Astrocyte (in vitro differentiated cells and primary cell): Measurements from ENCODE around the gene CRIM1. TPM values are rescaled to one million over a fixed set of nuclear protein-coding genes. Genes with fewer than 3 reads are reported as not detected.

Source experiments
- DNase-seq: peaks from one replicate; pipeline ENCODE4 v3.0.0-alpha.2; 2010; ENCODE audit warnings: low read depth
- FAIRE-seq: peaks from 2 replicates; lab custom pipeline; 2011; peaks lifted over from hg19 to GRCh38; lab: Jason Lieb, UNC
- H2AFZ ChIP-seq: 2 replicates; pipeline ENCODE4 v1.6.0; 2012; ENCODE audit warnings: low read depth, low read length, inconsistent platforms
- H3K27ac ChIP-seq: 2 replicates; pipeline ENCODE4 v1.5.1; 2011; ENCODE audit warnings: low read depth, low read length, inconsistent platforms
- H3K27me3 ChIP-seq: 2 replicates; pipeline ENCODE4 v1.6.0; 2011; ENCODE audit warnings: low read length, inconsistent platforms; ENCODE audit not compliant: insufficient read depth
- H3K36me3 ChIP-seq: 2 replicates; pipeline ENCODE4 v1.5.1; 2011; ENCODE audit warnings: low read length, inconsistent platforms; ENCODE audit not compliant: insufficient read depth
- H3K4me1 ChIP-seq: 2 replicates; pipeline ENCODE4 v1.5.1; 2011; ENCODE audit warnings: low read length, inconsistent platforms; ENCODE audit not compliant: insufficient read depth
- H3K4me2 ChIP-seq: 2 replicates; pipeline ENCODE4 v1.6.0; 2012; ENCODE audit warnings: low read length, inconsistent platforms
- H3K4me3 ChIP-seq: 2 replicates; pipeline ENCODE4 v1.5.1; 2011; ENCODE audit warnings: low read depth, mild to moderate bottlenecking, low read length, inconsistent platforms; ENCODE audit not compliant: insufficient read depth
- H3K79me2 ChIP-seq: 2 replicates; pipeline ENCODE4 v1.6.0; 2012; ENCODE audit warnings: mild to moderate bottlenecking, low read length, inconsistent platforms; ENCODE audit not compliant: insufficient read depth
- H3K9ac ChIP-seq: 2 replicates; pipeline ENCODE4 v1.6.0; 2012; ENCODE audit warnings: mild to moderate bottlenecking, low read length, inconsistent platforms
- H3K9me3 ChIP-seq: 2 replicates; pipeline ENCODE4 v1.5.1; 2012; ENCODE audit warnings: low read depth, mild to moderate bottlenecking, low read length, inconsistent platforms; ENCODE audit not compliant: insufficient read depth
- H4K20me1 ChIP-seq: 2 replicates; pipeline ENCODE4 v1.6.0; 2012; ENCODE audit warnings: low read length, inconsistent platforms; ENCODE audit not compliant: insufficient read depth
- H3K27ac Mint-ChIP-seq: one replicate; pipeline ENCODE4 v1.8.0; 2021; ENCODE audit warnings: mild to moderate bottlenecking, mixed read lengths; ENCODE audit not compliant: unreplicated experiment
- H3K27me3 Mint-ChIP-seq: one replicate; pipeline ENCODE4 v1.8.0; 2021; ENCODE audit warnings: low read depth, mixed read lengths; ENCODE audit not compliant: unreplicated experiment
- H3K36me3 Mint-ChIP-seq: one replicate; pipeline ENCODE4 v1.8.0; 2021; ENCODE audit warnings: low read depth, mixed read lengths; ENCODE audit not compliant: unreplicated experiment
- H3K4me1 Mint-ChIP-seq: one replicate; pipeline ENCODE4 v1.8.0; 2021; ENCODE audit warnings: low read depth, mixed read lengths; ENCODE audit not compliant: unreplicated experiment
- H3K4me3 Mint-ChIP-seq: one replicate; pipeline ENCODE4 v1.8.0; 2021; ENCODE audit warnings: mild to moderate bottlenecking, moderate library complexity, mixed read lengths; ENCODE audit not compliant: unreplicated experiment
- H3K9me3 Mint-ChIP-seq: one replicate; pipeline ENCODE4 v1.8.0; 2021; ENCODE audit warnings: mild to moderate bottlenecking, mixed read lengths; ENCODE audit not compliant: unreplicated experiment
- EZH2 ChIP-seq: IDR thresholded peaks from 2 replicates; pipeline ENCODE4 v1.6.1; 2012; ENCODE audit warnings: mild to moderate bottlenecking, low read length, inconsistent platforms; ENCODE audit not compliant: insufficient read depth
- total RNA-seq: library from RNA; stranded (reverse); gene quantifications from 2 replicates; pipeline ENCODE4 v1.2.1, GENCODE V29; 2021
- TF ChIP-seq, protein P1 (sequence below): IDR thresholded peaks from 2 replicates; pipeline ENCODE4 v1.5.1; 2011; ENCODE audit warnings: low read depth, mild to moderate bottlenecking, inconsistent platforms, low read length, moderate library complexity; ENCODE audit not compliant: insufficient read depth

The CRIM1 gene
- total RNA-seq, 1 donor from 2014 or later = 180 TPM

- DNase-seq (no peak), FAIRE-seq (no peak)
- H3K27me3 Mint-ChIP-seq = no peaks in the 10 kb centered on the region
- Histone ChIP-seq H3K9me3 (no peaks in the 10 kb centered on the region), H3K79me2 (no peaks in the 10 kb centered on the region), H3K27ac (peak overlapping the region; percentile 3), H3K27me3 (no peaks in the 10 kb centered on the region), H4K20me1 (peaks cover 7% of the 10 kb centered on the region), H3K4me1 (peaks cover 7% of the 10 kb centered on the region), H3K4me2 (no peak overlapping the region), H3K9ac (no peak overlapping the region), H3K36me3 (peaks cover 67% of the 10 kb centered on the region), H3K4me3 (no peak overlapping the region), H2AFZ (no peak overlapping the region)
- H3K36me3 Mint-ChIP-seq = peaks cover 10% of the 10 kb centered on the region
- TF ChIP-seq, protein P1, sequence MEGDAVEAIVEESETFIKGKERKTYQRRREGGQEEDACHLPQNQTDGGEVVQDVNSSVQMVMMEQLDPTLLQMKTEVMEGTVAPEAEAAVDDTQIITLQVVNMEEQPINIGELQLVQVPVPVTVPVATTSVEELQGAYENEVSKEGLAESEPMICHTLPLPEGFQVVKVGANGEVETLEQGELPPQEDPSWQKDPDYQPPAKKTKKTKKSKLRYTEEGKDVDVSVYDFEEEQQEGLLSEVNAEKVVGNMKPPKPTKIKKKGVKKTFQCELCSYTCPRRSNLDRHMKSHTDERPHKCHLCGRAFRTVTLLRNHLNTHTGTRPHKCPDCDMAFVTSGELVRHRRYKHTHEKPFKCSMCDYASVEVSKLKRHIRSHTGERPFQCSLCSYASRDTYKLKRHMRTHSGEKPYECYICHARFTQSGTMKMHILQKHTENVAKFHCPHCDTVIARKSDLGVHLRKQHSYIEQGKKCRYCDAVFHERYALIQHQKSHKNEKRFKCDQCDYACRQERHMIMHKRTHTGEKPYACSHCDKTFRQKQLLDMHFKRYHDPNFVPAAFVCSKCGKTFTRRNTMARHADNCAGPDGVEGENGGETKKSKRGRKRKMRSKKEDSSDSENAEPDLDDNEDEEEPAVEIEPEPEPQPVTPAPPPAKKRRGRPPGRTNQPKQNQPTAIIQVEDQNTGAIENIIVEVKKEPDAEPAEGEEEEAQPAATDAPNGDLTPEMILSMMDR = peak; percentile 13
- TF ChIP-seq EZH2 = no peak
- H3K27ac Mint-ChIP-seq = no peak overlapping the region
- no peaks in the 10 kb centered on the region for H3K9me3 Mint-ChIP-seq
- no peak overlapping the region for H3K4me3 Mint-ChIP-seq
- H3K4me1 Mint-ChIP-seq = peaks cover 28% of the 10 kb centered on the region
Measured at GRCh38 chr2:36545871-36546416, 190.4 kb downstream of the CRIM1 start.

GRCh38 chr2:36547906-36548305, 192.3 kb downstream of the CRIM1 start:
- no peaks in the 10 kb centered on the region for H3K9me3 Mint-ChIP-seq

GRCh38 chr2:36549165-36549574, 193.6 kb downstream of the CRIM1 start:
- Mint-ChIP-seq H3K4me3 (peak overlapping the region; percentile 28), H3K27me3 (no peaks in the 10 kb centered on the region), H3K36me3 (peaks cover 8% of the 10 kb centered on the region), H3K9me3 (no peaks in the 10 kb centered on the region), H3K27ac (peak overlapping the region; percentile 72), H3K4me1 (peaks cover 18% of the 10 kb centered on the region)
- Histone ChIP-seq H3K9me3 (no peaks in the 10 kb centered on the region), H3K27me3 (no peaks in the 10 kb centered on the region), H3K4me2 (no peak overlapping the region), H3K4me3 (no peak overlapping the region), H3K4me1 (no peaks in the 10 kb centered on the region), H4K20me1 (peaks cover 7% of the 10 kb centered on the region), H2AFZ (no peak overlapping the region), H3K27ac (peak overlapping the region; percentile 24), H3K9ac (no peak overlapping the region), H3K36me3 (peaks cover 71% of the 10 kb centered on the region), H3K79me2 (no peaks in the 10 kb centered on the region)
- DNase-seq = no peak
- FAIRE-seq = peak; percentile 54
- no peak for TF ChIP-seq EZH2
- TF ChIP-seq, protein P1 = no peak

More at GRCh38 chr2:36547906-36548305, 192.3 kb downstream of the CRIM1 start:
- DNase-seq (no peak), FAIRE-seq (peak; percentile 13)
- Histone ChIP-seq H3K9ac (no peak overlapping the region), H3K4me3 (no peak overlapping the region), H3K9me3 (no peaks in the 10 kb centered on the region), H3K27me3 (no peaks in the 10 kb centered on the region), H3K4me1 (no peaks in the 10 kb centered on the region), H3K27ac (no peak overlapping the region), H3K36me3 (peaks cover 70% of the 10 kb centered on the region), H4K20me1 (peaks cover 7% of the 10 kb centered on the region), H2AFZ (no peak overlapping the region), H3K79me2 (no peaks in the 10 kb centered on the region), H3K4me2 (no peak overlapping the region)
- TF ChIP-seq, protein P1 = no peak
- no peak for TF ChIP-seq EZH2
- Mint-ChIP-seq H3K4me3 (no peak overlapping the region), H3K27ac (no peak overlapping the region), H3K36me3 (peaks cover 8% of the 10 kb centered on the region), H3K4me1 (peaks cover 18% of the 10 kb centered on the region), H3K27me3 (no peaks in the 10 kb centered on the region)
